ENCODE data around the gene PACS2. TPM values are rescaled to one million over a fixed set of nuclear protein-coding genes. Genes with fewer than 3 reads are reported as not detected.

The PACS2 gene
- polyA plus RNA-seq, 1 of the 3 experiments (the other 2 are of a cell fraction): 42.7 TPM

DNA sequence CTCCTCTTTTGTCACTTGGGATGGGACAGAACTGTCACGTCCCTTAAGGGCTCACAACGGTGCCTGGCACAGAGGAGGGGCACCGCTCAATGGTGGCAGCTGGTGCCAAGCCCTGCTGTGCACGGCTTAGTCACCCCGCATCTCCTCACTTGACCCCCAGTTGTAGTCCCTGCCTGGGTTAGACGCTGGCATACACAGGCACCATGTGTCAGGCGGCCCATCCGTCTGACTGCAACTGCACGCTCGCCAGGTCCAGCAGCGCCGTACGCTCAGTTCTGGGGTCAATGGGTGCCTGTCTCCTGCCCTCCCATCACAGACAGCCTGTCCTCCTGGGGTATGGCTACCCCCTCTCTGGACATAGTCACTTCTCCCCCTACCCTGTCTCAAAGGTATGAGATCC lies 1.6 kb upstream of the PACS2 start:
- H3K9me3 ChIP-seq: no peaks in the 10 kb centered on the region
- peaks cover 29% of the 10 kb centered on the region; the same call in 1 of the 2 replicates for H3K79me2 ChIP-seq (ENCODE audit: insufficient read depth)
- no peaks in the 10 kb centered on the region for H3K9me2 ChIP-seq
- H3K36me3 ChIP-seq (replicated peaks in 1 of 2; ENCODE audit: control insufficient read depth in 1 of 2, insufficient read depth in 2 of 2, low read length in 1 of 2): no peaks in the 10 kb centered on the region
- H3K27me3 ChIP-seq (ENCODE audit: insufficient read depth): no peaks in the 10 kb centered on the region
- no peak overlapping the region for H3K4me3 ChIP-seq (ENCODE audit: low read depth in 2 of 2, low read length in 1 of 2)
- H3K27ac ChIP-seq (ENCODE audit: low read depth in 2 of 2, low read length in 1 of 2): peak overlapping the region in 1 of 2 experiments; percentile 88; a peak in 2 of 4 replicates
- peaks cover 0 to 25% of the 10 kb centered on the region in 2 experiments; a peak in 1 of 4 replicates for H3K4me1 ChIP-seq (ENCODE audit: control insufficient read depth in 1 of 2, insufficient read depth in 2 of 2, low read depth in 1 of 2, low read length in 1 of 2)
- CTCF ChIA-PET: no interaction called here
- WGBS (ENCODE audit: low lambda C conversion rate): 100% methylated on average over 8 of the region's 13 CpGs
- H3F3A ChIP-seq (replicated peaks; ENCODE audit: insufficient read depth): peaks cover 3% of the 10 kb centered on the region
- H4K20me1 ChIP-seq (ENCODE audit: insufficient read depth): peaks cover 23% of the 10 kb centered on the region
- no peak overlapping the region for H2AFZ ChIP-seq (ENCODE audit: low read depth)
- no peak overlapping the region for H3K4me2 ChIP-seq
- TF ChIP-seq, protein P1, sequence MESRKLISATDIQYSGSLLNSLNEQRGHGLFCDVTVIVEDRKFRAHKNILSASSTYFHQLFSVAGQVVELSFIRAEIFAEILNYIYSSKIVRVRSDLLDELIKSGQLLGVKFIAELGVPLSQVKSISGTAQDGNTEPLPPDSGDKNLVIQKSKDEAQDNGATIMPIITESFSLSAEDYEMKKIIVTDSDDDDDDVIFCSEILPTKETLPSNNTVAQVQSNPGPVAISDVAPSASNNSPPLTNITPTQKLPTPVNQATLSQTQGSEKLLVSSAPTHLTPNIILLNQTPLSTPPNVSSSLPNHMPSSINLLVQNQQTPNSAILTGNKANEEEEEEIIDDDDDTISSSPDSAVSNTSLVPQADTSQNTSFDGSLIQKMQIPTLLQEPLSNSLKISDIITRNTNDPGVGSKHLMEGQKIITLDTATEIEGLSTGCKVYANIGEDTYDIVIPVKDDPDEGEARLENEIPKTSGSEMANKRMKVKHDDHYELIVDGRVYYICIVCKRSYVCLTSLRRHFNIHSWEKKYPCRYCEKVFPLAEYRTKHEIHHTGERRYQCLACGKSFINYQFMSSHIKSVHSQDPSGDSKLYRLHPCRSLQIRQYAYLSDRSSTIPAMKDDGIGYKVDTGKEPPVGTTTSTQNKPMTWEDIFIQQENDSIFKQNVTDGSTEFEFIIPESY (IDR thresholded peaks at IDR 0.05; ENCODE audit: borderline replicate concordance, low read depth): no peak
- TF ChIP-seq JUND (IDR thresholded peaks at IDR 0.05) (no peak), SIN3A (IDR thresholded peaks at IDR 0.05; ENCODE audit: borderline replicate concordance, low read depth, low read length) (no peak), FOXJ3 (CRISPR knock-in tag; IDR thresholded peaks at IDR 0.05) (no peak), TEAD4 (IDR thresholded peaks at IDR 0.05; ENCODE audit: borderline replicate concordance, insufficient read depth) (no peak), RFX5 (IDR thresholded peaks at IDR 0.05; ENCODE audit: low read length) (no peak), RAD21 (IDR thresholded peaks at IDR 0.05; ENCODE audit: low read length) (no peak), NFIC (IDR thresholded peaks at IDR 0.05; ENCODE audit: borderline replicate concordance) (no peak), EZH2phosphoT487 (IDR thresholded peaks at IDR 0.05; ENCODE audit: borderline replicate concordance, low read depth) (no peak)
- TF ChIP-seq, protein P2, sequence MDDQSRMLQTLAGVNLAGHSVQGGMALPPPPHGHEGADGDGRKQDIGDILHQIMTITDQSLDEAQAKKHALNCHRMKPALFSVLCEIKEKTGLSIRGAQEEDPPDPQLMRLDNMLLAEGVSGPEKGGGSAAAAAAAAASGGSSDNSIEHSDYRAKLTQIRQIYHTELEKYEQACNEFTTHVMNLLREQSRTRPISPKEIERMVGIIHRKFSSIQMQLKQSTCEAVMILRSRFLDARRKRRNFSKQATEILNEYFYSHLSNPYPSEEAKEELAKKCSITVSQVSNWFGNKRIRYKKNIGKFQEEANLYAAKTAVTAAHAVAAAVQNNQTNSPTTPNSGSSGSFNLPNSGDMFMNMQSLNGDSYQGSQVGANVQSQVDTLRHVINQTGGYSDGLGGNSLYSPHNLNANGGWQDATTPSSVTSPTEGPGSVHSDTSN (IDR thresholded peaks at IDR 0.05): no peak
- TF ChIP-seq, protein P3, sequence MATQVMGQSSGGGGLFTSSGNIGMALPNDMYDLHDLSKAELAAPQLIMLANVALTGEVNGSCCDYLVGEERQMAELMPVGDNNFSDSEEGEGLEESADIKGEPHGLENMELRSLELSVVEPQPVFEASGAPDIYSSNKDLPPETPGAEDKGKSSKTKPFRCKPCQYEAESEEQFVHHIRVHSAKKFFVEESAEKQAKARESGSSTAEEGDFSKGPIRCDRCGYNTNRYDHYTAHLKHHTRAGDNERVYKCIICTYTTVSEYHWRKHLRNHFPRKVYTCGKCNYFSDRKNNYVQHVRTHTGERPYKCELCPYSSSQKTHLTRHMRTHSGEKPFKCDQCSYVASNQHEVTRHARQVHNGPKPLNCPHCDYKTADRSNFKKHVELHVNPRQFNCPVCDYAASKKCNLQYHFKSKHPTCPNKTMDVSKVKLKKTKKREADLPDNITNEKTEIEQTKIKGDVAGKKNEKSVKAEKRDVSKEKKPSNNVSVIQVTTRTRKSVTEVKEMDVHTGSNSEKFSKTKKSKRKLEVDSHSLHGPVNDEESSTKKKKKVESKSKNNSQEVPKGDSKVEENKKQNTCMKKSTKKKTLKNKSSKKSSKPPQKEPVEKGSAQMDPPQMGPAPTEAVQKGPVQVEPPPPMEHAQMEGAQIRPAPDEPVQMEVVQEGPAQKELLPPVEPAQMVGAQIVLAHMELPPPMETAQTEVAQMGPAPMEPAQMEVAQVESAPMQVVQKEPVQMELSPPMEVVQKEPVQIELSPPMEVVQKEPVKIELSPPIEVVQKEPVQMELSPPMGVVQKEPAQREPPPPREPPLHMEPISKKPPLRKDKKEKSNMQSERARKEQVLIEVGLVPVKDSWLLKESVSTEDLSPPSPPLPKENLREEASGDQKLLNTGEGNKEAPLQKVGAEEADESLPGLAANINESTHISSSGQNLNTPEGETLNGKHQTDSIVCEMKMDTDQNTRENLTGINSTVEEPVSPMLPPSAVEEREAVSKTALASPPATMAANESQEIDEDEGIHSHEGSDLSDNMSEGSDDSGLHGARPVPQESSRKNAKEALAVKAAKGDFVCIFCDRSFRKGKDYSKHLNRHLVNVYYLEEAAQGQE (IDR thresholded peaks at IDR 0.05; ENCODE audit: low read depth, low read length): no peak
- TF ChIP-seq, protein P4, sequence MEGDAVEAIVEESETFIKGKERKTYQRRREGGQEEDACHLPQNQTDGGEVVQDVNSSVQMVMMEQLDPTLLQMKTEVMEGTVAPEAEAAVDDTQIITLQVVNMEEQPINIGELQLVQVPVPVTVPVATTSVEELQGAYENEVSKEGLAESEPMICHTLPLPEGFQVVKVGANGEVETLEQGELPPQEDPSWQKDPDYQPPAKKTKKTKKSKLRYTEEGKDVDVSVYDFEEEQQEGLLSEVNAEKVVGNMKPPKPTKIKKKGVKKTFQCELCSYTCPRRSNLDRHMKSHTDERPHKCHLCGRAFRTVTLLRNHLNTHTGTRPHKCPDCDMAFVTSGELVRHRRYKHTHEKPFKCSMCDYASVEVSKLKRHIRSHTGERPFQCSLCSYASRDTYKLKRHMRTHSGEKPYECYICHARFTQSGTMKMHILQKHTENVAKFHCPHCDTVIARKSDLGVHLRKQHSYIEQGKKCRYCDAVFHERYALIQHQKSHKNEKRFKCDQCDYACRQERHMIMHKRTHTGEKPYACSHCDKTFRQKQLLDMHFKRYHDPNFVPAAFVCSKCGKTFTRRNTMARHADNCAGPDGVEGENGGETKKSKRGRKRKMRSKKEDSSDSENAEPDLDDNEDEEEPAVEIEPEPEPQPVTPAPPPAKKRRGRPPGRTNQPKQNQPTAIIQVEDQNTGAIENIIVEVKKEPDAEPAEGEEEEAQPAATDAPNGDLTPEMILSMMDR (IDR thresholded peaks at IDR 0.05): no peak
- DNase-seq: no peak
- H3K9ac ChIP-seq: no peak overlapping the region
- POLR2A ChIA-PET: interaction anchor here (1.0 to 2.4 kb wide), 2 partner anchors 12 to 168 kb away, joined by 3 to 17 read pairs; partner anchors contain the start of gene BRF1

All from SK-N-SH (cell line).